ENCODE results near the gene FAM174B.

GRCh38 chr15:92606126-92606835 is 49.3 kb downstream of the FAM174B start:
- TF ChIP-seq POLR2AphosphoS5 (IDR thresholded peaks at IDR 0.05; ENCODE audit: borderline replicate concordance, low read depth, low read length), result no peak
- no peak for TF ChIP-seq EZH2 (IDR thresholded peaks at IDR 0.05)
